Pulmonary artery endothelial cell (primary cell): Measurements from ENCODE around the gene ZFP36. TPM values are rescaled to one million over a fixed set of nuclear protein-coding genes. Genes with fewer than 3 reads are reported as not detected.

Source experiments
- DNase-seq: peaks from one replicate; pipeline ENCODE4 v3.0.0-alpha.2; 2011; ENCODE audit warnings: low read depth, low spot score
- total RNA-seq: library from RNA; depleted of rRNA; stranded (reverse); fragments of >200 nt; gene quantifications from 2 replicates; pipeline ENCODE4 v1.2.3, GENCODE V29; 2014

ZFP36 gene
- total RNA-seq, 1 donor from 2014 or later: 0.59 TPM

DNA sequence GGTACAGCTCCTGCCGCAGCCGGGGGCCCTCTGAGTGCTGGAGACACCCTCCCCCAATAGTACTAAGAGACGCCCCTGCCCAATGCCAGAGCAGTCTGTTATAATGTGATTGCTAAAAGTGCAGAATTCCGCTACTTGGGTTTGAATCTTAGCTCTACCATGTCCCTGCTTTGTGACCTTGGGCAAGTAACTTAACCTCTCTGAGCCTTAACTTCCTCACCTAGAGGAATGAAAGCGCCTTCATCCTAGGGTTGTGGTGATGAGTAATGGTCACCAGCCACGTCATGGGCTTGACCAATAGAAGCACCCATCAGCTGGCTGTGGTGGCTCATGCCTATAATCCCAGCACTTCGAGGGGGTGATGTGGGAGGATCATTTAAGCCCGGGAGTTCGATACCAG is 12.4 kb downstream of the ZFP36 start:
- no peak for DNase-seq

DNA sequence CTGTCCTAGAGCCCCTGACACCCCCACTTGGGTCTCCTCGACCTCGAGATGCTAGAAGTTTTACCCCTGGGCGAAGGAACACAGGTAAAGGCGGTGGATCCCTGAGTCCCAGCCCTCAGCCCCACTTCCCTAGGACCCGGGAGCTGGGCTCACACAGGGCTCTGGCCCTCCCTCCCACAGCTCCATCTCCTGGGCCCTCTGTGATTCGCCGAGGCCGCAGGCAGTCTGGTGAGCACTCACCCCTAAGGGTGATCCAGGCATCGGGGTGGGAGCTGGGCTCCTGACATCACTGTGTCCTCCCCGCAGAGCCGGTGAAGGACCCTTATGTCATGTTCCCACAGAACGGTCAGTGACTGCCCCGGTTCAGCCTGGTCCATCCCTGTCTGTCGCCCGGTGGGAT is 14.1 kb downstream of the ZFP36 start:
- DNase-seq: no peak

DNA sequence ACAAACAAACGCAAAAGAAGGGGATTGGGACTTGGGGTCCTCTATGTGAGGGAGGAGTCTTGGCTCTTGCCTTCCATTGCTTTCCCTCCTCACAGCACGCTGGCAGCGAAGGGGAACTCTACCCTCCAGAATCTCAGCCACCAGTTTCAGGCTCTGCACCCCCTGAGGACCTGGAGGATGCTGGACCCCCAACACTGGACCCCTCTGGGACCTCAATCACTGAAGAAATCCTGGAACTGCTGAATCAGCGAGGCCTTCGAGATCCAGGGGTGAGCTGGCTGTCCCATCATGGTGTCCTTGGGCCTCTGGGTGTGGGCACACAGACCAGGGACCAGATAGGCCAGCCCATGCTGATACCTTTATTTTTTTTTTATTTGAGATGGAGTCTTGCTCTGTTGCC is 15.4 kb downstream of the ZFP36 start:
- no peak for DNase-seq

DNA sequence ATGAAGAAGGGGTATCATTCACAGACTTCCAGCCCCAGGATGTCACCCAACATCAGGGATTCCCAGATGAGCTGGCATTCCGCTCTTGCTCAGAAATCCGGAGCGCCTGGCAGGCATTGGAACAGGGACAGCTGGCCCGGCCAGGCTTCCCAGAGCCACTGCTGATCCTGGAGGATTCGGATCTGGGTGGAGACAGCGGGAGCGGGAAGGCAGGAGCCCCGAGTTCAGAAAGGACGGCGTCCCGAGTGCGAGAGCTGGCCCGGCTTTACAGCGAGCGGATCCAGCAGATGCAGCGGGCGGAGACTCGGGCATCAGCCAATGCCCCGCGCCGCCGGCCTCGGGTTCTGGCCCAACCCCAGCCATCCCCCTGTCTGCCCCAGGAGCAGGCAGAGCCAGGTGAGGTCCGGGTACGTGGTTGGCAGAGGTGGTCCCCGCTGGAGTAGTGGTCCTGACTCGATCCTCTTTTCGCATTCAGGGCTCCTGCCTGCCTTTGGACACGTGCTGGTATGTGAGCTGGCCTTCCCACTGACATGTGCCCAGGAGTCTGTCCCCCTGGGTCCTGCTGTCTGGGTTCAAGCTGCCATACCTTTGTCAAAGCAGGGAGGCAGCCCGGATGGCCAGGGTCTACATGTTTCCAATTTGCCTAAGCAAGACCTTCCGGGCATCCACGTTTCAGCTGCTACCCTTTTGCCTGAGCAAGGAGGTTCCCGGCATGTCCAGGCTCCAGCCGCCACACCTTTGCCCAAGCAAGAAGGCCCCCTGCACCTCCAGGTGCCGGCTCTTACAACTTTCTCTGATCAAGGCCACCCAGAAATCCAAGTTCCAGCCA is 16.8 kb downstream of the ZFP36 start:
- DNase-seq: no peak

DNA sequence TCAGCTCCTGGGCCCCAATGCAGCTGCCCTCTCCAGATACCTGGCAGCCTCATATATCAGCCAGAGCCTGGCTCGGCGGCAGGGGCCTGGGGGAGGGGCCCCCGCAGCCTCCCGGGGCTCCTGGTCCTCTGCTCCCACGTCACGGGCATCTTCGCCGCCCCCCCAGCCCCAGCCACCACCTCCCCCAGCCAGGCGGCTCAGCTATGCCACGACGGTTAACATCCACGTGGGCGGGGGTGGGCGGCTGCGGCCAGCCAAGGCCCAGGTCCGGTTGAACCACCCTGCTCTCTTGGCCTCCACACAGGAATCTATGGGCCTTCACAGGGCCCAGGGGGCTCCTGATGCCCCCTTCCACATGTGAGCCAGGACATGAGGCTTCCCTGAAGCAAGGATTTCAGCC is 18.3 kb downstream of the ZFP36 start:
- DNase-seq: no peak

DNA sequence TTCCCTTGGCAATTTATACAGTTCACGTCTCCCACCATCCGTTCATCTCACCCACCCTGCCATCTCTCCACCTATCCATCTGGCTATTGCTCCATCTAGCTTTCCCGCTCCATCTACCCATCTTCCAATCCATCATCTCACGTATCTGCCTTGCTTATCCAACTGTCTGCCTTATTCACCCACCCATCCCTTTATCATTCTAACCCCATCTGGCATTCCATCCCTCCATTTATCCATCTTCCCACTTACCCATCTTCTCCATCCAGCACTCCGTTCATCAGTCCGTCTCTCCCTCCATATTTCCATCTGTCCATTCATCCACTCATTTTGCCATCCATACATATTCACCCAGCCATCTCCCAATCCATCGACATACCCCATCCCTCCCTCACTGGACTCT is 19.1 kb downstream of the ZFP36 start:
- no peak for DNase-seq

DNA sequence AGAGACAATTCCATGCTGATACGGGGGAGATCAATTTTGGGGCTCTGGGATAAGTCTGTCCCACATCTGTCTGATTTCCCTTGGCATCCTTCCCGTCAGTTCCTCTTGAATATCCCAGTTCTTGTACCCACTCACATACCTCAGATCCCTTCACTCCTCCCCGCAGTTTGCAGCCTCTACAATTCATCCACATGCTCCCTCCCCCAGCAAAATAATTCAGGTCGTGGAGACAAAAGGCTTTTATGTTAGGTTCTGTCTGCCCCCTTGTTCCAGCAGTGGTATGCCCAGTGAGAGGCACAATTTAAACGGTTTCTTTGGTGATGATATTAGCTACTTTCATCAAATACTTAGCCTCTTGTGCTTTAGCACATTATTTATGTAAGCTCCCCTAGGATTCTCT is 19.5 kb downstream of the ZFP36 start:
- no peak for DNase-seq

DNA sequence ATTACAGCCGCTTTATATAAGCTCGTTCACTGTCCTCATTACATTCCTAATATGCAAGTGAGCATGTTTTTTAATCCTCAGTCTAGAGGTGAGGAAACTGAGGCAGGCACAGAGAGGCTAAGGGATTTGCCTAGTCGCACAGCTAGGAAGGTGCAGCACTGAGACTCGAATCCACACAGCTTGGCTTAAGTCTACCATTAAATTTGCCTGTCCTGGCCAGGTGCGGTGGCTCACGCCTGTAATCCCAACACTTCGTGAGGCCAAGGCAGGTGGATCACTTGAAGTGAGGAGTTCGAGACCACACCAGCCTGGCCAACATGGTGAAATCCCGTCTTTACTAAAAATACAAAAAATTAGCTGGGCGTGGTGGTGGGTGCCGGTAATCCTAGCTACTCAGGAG is 21.1 kb downstream of the ZFP36 start:
- no peak for DNase-seq

DNA sequence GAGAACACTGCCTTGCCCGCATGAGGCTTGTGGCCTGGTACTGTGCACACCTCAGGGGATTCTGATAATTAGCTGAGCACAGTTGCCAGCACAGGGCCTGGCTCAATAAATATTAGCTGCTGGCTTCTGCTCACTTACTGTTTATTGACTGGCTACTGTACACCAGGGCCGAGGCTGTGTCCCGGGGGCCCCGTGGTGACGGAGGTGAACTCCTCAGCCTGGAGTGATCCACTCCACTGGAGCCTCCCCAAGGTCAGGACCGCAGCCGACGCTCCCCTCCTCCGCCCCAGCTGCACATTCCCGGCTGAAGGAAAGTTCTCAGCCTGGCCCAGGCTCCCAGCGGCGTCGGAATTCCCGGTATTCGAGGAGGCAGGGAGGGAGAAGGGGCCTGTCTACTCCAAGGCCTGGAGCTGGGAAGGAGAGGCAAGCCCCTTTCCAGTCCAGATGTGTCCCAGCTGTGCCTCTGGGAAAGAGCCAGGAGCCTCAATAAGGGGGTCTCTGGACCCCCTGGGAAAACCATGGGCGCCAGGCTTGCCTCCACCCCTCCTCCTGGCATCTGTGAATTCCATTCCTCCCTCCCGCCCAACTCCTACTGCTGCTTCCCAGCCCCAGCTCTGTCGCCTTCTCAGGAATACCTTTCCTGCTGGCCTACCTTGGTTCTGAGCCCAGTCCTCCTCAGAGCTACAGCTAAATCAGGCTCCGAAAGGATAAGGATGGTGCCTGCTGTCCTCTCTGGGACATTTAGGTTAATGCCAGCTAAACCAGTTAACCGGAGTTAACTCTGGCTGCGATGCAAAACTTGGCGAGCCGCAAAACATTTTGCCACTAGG is 21.9 kb downstream of the ZFP36 start:
- no peak for DNase-seq

DNA sequence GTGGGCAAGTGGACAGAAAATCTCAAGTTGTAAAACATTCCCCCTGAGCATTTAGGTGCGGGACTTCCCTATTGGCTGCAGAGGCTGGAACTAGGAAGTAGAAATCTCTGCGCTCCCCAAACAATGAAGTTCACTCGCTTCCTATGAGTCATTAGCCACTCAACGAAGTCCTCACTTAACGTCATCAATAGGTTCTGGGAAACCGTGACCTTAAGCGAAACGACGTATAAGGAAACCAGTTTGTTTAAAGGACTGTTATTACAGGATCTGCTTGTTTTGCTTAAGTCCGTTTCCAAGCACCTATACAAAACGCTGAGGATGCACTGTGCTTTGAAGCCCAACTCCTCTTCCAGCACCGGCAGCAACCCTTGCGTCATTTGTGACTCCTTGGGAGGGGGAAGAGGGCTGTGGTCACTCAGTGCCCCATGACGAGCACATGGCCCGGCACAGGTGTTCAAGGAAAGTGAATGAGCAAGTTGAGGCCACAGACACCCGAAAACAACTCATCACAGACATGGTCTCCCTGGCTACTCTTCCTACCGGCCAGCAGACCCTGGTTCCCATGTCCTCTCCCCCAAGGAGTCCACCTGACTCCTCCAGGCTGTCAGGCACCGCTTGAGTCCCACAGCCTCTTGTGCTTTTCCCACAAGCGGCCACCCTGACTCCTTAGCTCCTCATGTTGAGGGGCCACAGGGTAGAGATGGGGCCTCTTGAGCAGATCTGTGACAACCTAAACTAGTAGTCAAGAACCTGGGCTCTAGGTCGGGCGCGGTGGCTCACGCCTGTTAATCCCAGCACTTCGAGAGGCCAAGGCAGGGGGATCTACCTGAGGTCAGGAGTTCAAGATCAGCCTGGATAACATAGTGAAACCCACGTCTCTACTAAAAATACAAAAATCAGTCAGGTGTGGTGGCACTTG is 24.3 kb downstream of the ZFP36 start:
- peak; percentile 100 for DNase-seq

DNA sequence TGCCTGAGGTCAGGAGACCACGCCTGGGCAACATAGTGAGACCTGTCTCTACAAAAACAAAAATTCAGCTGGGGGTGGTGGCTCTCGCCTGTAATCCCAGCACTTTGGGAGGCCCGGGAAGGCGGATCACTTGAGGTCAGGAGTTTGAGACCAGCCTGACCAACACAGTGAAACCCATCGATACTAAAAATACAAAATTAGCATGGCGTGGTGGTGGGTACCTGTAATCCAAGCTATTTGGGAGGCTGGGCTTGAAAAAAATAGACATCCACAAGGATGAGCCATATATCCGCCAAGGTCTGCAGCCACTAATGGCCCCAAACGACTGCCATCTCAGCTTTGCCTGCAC is 26.0 kb downstream of the ZFP36 start:
- no peak for DNase-seq

DNA sequence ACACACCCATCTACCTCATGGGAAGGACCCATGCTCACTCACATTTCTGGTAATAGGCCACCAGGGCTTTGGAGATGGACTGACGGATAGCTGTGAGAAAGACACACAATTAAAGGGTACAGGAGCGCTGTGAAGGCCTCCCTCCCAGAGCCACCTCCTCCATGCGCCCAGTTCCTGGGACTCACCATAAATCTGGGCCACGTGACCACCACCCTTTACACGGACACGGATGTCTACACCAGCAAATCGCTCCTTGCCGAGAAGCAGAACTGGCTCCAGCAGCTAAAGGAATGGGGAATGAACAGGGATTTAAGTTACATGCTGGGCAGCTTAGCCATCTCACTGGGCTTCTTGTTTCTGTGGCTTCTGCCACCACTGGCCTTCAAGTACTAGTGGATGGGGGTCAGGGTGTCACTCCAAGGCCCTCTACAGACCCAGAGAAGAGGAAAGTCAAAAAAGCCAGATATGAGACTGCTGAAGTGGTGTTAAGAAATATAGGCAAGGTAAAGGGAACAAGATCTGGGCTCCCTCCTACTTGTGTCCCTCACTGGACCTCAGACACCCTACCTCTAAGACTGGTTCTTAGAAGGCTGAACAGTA is 26.9 kb downstream of the ZFP36 start:
- no peak for DNase-seq

DNA sequence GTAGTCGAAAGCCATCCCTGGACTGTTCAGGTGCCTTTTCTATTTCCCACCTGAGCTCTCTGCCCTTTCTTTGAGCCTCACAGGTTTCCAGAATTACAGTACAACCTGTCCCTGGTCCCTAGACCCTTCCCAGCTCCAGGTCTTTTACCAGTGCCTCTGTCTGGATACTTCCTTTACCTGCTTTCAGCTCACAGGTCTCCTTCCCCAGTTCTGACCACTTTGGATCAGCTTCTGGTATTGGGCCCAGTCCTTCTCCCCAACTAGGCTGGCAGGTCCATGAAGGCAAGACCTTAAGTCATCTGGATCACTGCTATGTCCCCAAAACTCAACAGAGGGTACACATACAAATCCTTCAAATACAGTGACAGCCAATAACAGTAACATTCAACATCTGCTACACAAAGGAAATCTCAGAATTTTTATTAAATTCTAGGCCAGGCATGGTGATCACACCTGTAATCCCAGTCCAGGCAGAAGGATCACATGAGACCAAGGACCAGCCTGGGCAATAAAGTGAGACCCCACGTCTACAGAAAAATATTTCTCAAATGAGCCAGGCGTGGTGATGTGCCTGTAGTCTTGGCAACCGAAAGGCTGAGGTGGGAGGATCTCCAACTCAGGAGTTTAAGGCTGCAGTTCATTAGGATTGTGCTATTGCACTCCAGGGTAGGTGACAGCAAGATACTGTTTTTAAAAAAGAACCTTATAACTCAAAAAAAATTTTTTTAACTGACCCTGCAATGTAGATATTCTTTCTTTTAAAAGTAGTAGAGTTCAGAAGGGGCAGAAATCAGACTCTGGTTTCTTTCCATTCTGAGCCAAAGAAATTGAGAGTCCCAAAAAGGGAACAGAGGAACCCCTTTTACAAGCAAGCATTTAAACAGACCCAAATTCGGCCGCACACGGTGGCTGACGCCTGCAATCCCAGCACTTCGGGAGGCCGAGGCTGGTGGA is 27.8 kb downstream of the ZFP36 start:
- DNase-seq: no peak

DNA sequence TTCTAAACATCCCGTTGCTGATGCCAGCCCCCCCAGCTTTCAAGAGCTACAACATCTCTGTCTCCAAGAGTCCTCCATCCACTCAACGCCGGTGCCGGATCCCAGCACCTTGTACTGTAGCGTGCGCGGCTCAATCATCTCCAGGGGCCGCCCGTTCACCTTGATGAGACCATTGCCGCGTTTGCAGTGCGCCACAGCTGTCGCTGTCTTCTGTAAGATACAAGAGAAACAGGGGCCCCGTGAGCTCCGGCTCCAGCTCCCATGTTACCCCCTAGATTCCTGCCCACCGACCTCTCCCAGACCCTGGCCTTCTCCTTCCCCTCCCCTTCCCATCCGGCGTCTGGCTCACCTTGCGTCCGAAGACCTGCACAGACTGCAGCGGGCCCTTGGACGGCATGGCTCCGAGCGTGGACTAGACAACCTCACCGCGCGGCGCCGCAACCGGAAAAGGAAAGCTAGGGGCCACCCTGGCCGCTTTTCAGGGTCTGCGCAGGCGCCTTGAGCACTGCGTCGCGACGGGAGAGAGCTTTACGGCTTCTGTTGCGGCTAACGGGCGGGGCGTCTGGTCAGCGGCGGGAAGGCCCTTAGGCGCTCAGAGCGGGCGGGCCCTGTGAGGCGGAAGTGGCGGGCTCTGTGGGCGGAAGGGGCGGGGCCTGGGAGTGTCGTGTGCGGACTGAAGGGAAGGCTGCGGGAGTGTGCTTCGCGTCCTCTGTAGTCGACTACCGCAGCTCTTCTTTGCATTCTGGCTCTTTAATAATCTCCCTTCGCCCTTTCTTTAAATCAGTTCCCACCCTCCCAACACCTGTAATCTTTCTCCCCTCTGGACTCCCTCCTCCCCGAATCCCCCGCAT is 29.1 kb downstream of the ZFP36 start, which contains the start of gene RPS16:
Gene RPS16, minus strand, starts transcription at position 451 of the 851 bp plus-strand sequence. Its CDS starts 54 bp downstream, at position 397.
- DNase-seq: peak; percentile 90

DNA sequence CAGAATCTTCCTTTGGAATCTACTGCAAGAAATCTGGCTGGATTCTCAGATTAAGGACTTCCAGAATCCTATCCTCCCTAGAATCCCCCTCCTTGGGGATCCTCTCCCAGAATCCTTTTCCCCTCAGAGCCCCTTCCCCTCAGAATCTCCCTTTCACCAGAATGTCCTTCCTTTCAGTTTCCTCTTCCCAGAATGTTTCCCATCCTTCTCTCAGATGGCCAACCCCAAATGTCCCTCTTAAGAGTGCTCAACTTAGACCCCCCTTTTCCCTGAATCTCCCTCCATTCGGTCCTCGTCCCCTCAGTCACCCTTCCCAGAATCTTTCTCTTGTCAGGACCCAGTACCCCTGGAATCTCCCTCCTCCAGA is 29.7 kb downstream of the ZFP36 start:
- no peak for DNase-seq

DNA sequence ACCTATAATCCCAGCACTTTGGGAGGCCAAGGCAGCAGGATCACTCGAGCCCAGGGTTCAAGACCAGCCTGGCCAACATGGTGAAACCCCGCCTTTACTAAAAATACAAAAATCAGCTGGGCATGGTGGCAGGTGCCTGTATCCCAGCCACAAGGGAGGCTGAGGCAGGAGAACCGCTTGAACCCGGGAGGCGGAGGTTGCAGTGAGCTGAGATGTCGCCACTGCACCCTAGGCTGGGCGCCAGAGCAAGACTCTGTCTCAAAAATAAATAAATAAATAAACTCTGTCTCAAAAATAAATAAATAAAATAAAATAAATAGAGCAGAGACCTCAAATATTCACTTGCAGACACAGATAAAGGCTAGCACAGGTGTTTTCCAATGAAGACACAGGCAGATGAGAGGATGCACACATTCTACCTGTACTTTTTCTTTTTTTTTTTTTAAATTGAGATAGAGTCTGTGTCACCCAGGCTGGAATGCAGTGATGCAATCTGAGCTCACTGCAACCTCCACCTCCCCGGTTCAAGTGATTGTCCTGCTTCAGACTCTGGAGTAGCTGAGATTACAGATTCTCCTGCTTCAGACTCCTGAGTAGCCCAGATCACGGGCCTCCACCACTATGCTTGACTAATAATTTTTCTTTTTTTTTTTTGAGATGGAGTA is 31.8 kb downstream of the ZFP36 start:
- no peak for DNase-seq

DNA sequence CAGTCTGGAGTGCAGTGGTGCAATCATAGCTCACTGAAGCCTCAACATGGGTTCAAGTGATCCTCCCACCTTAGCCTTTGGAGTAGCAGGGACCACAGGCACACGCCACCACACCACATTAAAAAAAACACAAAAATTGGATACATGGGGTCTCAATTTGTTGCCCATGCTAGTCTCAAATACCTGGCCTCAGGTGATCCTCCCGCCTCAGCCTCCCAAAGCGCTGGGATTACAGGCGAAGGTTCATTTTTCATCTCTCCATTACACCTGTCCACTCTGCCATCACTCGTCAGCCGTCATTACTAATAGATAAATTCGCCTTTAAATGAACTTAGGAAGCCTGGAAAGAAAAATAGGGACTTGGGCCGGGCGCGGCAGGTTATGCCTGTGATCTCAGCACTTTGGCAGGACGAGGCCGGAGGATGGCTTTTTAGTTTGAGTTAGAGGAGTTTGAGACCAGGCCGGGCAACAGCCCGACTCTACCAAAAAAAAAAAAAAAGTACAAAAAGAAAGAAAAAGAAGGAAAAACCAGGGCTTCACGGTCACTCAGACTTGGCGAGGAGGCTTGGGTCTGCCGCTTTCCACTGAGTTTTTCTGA is 38.0 kb downstream of the ZFP36 start:
- no peak for DNase-seq
